Pulmonary artery endothelial cell (primary cell): ENCODE data around the gene LCN10. TPM values are rescaled to one million over a fixed set of nuclear protein-coding genes. Genes with fewer than 3 reads are reported as not detected.
A peak's percentile ranks its signal among the peaks of the same experiment; 100 is the strongest.
"Not testable (repeated sequence)": the region's sequence is repeated elsewhere in the genome, so short reads cannot be mapped to it uniquely, and the experiment has no call there.

Experiments
- DNase-seq: peaks from one replicate; pipeline ENCODE4 v3.0.0-alpha.2; 2011; ENCODE audit warnings: low read depth, low spot score
- total RNA-seq: library from RNA; depleted of rRNA; stranded (reverse); fragments of >200 nt; gene quantifications from 2 replicates; pipeline ENCODE4 v1.2.3, GENCODE V29; 2014

The LCN10 gene
- total RNA-seq, 1 donor from 2014 or later = under 0.01 TPM

- no peak for DNase-seq
These were observed 30.8 kb upstream of the LCN10 start for GRCh38 chr9:136773386-136774044.

- no peak for DNase-seq
These were observed 29.2 kb upstream of the LCN10 start for GRCh38 chr9:136771907-136772415.

DNA sequence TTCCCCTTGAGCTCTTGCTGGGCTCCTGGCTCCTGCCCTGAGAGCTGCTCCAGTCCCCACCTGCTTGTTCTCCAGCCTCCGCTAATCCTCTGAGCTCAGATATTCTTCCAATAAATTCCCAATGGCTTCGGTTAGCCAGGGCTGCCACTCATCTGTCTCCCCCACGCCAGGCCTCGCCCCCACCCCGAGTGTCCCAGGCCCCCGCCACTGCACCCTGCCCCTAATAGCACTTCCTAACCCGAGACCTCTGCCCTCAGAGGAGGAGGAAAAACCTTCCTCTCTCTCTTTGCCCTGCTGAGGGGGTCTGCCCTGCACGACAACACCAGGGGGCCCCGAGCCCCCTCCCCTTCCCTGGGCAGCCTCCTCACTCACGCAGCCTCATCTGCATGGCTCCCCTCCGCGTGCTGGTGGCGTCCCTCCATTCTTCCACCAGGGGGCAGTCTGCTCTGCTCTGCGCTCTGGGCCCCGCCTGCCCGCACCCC, 27.0 kb upstream of the LCN10 start:
- no peak for DNase-seq

- DNase-seq = not testable (repeated sequence)
These were observed 23.8 kb upstream of the LCN10 start for GRCh38 chr9:136766410-136767120.

DNA sequence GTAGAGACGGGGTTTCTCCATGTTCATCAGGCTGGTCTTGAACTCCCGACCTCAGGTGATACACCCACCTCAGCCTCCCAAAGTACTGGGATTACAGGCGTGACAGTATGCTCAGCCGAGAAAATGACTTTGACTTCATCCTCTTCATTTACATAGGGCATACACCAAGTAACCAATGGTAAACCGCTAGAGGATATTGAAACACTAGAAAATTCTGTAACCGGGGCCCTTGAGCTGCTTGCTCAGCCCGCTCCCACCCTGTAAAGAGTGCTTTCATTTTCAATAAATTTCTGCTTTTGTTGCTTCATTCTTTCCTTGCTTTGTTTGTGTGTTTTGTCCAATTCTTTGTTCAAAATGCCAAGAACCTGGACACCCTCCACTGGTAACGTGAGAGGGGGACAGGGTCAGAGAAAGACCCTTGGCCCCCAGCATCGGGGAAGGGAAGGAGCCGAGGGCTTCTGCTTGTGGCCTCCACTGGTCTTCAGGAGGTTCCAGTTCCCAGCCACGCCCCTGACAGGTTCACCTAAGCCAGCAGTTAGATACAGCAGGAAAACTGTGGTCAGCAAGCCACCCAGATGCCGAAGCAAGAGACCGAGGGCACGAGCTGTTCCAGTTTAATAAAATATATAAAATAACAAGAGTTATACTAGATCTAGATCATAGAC, 23.1 kb upstream of the LCN10 start:
- not testable (repeated sequence) for DNase-seq

DNA sequence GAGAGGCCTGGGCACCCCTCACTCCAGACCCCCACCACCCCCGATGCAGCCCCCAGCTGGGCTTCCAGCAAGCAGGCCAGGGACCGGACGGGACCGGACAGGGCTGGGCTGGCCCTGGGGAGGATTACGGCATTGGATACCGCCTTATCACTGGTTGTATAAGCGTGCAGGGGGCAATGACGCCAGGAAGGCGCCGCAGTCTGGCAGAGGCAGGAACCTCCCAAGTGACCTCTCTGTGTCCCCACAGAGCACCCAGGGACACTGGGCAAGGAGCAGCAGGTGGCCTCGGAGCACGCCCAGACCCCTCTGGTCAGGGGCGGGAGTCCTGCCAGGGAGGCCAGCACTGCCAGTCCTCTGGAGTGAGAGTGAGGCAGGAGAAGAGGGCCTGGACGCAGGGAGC, 22.3 kb upstream of the LCN10 start:
- DNase-seq = no peak

DNA sequence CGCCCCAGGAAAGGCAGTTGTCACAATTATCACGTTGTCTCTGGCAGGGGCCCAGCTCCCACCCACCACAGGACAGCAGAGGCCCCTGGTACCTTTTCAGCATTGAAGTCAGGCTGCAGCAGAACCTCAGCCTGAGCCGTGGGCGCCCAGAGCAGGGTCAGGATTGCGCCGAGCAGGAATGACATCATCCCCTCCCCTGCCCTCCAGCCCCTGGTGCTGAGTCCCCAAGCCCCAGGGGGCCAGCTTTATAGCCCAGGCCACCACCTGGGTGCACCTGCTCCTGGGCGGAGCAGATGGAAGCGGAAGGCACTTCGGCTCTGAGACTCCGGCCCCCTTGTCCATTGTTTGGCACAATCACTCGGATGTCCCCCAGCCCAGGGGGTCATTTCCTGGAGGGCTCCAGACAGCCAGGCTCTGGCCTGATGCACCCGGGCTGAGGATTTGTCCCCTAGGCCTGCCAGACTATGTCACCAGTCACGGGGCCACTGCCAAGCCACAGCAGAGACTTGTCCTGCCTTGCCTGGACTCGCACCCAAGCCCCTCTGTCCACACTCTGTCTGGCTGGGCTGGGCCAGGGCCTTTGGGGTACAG, 21.7 kb upstream of the LCN10 start, which contains the start of gene LCN15:
TSS of gene LCN15 (minus strand) at position 218 of the 591 bp plus-strand sequence. CDS start at position 188, 30 bp downstream.
- no peak for DNase-seq

DNA sequence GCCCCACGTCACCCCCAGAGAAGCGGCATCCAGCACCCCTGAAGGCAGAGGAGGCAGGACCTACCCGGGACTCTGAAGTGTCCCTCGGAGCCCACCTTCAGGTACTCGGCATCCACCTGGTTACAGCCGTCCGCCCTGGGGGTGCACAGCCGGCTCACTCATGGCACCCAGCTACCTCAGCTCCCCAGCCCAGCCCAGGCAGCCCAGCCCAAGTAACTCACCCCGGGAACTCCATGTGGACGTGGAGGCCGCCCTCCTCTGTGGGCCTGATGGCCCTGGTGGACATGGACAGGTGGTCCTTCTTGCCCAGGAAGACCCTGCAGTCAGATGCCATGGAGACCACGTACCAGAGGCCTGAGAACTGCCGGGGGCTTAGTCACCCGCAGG, 20.9 kb upstream of the LCN10 start:
- no peak for DNase-seq

- DNase-seq = no peak
These were observed 20.3 kb upstream of the LCN10 start for GRCh38 chr9:136762915-136763648.

DNA sequence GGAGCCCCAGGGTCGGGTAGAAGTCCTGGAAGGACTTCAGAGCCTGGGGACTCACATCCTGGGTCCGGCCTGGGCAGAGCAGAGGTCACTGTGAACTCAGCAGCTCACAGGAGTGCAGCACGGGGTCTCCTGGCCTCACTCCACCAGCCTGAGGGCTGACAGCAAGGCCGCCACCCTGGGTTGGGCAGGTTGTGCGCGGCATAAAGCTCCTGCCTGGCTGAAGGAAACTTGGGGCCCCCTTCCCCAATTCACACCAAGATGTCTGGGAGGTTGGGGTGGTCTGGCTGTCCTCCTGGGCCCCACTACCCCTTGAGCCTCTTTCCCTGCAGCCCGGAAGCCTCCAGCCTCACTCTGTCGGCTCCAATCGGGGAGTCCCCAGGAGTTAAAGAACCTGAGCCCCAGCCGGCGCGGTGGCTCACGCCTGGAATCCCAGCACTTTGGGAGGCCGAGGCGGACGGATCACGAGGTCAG, 19.5 kb upstream of the LCN10 start:
- no peak for DNase-seq

DNA sequence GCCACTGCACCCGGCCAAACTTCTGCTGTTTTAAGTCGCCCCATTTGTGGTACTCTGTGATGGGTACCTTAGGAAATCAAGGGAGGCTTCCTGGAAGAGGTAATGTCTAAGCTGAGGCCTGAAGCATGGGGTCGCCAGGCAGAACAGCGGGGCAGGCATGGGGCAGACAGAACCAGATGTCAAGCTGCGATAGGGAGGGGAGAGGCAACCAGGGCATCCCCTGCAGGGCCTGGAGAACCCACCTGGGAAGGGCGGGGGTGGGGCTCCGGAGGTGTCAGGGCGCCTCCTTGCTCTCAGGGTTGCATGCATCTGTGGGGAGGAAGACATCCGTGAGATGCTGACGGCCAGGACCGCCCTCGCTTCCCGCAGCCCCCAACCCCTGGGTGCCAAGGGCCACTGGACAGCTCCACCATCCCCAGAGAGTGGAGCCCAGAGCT, 18.8 kb upstream of the LCN10 start:
- DNase-seq = no peak

DNA sequence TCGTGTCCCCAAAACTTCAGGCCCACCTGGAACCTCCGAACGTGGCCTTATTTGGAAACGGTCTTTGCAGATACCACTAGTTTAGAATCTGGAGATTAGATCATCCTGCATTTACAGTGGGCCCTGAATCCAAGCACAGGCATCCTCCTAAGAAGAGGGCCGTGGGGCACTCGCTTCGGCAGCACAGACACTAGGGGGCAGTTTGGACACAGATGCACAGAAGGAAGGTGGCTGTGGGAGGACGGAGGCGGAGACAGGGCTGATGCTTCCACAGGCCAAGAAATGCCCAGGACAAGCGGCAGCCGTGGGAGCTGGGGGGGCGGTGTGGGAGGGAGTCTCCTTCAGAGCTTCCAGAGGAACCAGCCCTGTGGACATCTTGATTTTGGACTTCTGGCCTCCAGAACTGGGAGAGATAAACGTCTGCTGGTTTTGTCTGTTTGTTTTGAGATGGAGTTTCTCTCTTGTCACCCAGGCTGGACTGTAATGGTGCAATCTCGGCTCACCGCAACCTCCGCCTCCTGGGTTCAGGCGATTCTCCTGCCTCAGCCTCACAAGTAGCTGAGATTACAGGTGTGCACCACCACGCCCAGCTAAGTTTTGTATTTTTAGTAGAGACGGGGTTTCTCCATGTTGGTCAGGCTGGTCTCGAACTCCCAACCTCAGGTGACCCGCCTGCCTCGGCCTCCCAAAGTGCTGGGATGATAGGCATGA, 18.2 kb upstream of the LCN10 start:
- peak; percentile 26 for DNase-seq

- no peak for DNase-seq
These were observed 17.7 kb upstream of the LCN10 start for GRCh38 chr9:136760424-136760823.

DNA sequence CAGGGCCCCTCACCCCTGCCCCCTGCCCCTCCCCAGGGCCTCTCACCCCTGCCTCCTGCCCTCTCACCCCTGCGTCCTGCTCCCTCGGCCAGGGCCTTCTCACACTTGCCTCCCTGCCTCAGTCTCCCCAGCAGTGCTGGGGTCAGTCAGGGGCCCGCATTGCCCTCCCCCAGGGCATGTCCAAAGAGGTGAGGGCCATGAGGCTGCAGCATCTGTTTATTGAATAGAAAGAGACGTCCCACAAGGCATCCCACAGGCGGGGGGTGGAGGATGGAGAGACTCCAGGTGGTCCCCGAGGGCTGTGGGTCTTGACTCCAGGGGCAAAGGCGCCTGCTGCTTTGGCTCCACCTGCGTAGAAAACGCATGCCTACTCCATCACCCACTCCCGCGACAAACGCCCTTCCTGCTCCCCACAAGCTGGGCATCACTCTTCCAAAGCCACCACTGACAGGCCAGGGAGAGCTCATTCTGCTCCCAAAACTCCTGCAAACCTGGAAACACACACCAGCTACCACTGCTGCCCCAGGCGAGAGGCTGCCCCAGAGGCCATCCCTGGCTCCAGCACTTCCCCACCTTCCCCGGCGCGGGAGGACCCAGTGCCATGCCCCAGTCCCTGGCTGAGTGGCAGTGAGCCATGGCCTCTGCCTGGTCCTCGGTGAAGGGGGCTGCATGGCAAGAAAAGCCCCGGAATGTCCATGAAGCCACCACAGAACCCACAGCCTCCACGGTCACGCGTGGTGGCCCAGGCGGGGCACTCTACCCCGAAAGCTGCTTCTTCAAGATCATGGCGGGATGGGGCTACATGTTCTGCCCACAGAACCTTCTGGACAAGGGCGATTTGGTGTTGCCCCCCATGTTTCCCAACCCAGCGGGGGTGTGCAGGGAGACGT, 16.9 kb upstream of the LCN10 start:
- DNase-seq = no peak

DNA sequence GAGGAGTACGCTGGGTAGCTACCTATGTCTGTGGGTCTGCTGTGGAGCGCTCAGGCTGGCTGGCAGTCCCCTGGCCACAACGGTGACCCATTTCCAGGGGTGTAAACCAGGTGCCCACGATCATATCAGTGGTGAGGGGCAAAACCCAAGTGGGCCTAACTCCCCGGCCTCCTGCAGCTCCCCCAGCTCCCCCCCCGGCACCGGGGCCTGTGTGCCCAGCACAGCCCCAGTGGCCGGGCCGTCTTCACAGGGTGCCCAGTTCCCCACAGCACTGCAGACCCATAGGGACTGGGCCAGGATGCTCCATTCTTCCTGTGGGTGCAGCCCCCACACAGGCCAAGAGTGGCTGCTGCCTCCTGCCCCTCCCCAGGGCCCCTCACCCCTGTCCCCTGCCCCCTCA, 16.3 kb upstream of the LCN10 start:
- no peak for DNase-seq

GRCh38 chr9:136757751-136758140, 15.0 kb upstream of the LCN10 start:
- no peak for DNase-seq

DNA sequence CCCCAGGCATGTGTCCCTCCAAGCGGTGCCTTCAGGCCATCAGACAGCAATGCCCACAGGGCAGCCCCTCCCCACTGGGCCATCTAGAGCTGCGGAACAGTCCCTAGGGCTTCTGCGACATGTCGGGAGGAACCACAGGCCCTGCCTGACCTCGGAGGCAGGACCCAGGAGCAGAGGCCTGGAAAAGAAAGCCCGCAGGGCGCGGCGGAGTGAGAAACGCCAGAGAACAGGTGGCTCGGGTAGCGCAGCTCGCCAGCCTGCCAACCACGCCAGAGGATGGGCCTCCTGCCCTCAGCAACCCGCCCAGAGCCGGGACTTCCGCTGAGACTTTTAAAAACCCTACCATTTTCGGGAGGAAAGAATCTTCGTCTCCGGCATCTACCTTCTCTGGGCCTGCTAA, 14.6 kb upstream of the LCN10 start:
- no peak for DNase-seq

DNA sequence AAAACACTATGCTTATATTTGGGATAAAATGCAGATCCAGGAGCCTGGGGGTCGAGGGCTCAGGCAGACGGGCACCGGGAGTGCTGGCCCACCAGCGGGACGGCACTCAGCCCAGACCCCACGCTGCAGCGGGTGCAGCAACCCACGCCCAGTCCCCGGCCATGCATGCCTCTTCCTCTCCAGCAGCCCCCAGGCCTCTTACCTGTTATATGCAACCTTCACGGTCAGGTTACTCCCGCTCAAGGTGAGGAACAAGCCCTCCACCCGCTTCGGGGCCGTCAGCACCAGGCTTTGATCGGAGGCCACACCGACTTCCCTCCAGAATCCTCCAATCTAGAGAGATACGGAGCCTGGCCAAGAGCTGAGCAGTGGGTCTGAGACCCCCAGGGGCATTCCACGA, 14.1 kb upstream of the LCN10 start:
- DNase-seq = no peak

DNA sequence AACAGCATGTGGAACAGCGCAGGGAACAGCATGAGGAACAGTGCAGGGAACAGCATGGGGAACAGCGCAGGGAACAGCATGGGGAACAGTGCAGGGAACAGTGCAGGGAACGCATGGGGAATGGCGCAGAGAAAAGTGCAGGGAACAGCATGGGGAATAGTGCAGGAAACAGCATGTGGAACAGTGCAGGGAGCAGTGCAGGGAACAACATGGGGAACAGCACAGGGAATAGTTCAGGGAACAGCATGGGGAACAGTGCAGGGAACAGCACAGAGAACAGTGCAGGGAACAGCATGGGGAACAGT, 13.3 kb upstream of the LCN10 start:
- no peak for DNase-seq
